CD4-positive, alpha-beta memory T cell (primary cell): ENCODE results near the gene SULT6B1. TPM values are rescaled to one million over a fixed set of nuclear protein-coding genes. Genes with fewer than 3 reads are reported as not detected.

ENCODE experiments used
- CTCF ChIA-PET: fragments of 350-600 bp; sonication (Branson Sonifier 250); formaldehyde crosslinking; loops from one replicate; lab custom pipeline; 2021; ENCODE audit warnings: inconsistent platforms; ENCODE audit not compliant: partially characterized antibody; lab: Charles Lee
- POLR2A ChIA-PET: fragments of 350-600 bp; sonication (Branson Sonifier 250); formaldehyde crosslinking; loops from one replicate; lab custom pipeline; 2021; ENCODE audit not compliant: partially characterized antibody; lab: Charles Lee
- DNase-seq, 5 donors: peaks; one replicate each; pipeline versions ENCODE4 v3.0.0 to v3.0.0-alpha.2; 2020 to 2022; ENCODE audit warnings: mixed read lengths in 1 of 5
- H3K27ac ChIP-seq: one replicate; pipeline ENCODE4 v1.7.0; 2013; ENCODE audit warnings: low read depth, low read length
- H3K27me3 ChIP-seq: 2 replicates; pipeline ENCODE4 v1.7.0; 2013; ENCODE audit warnings: mild to moderate bottlenecking, low read length, moderate library complexity; ENCODE audit not compliant: insufficient read depth
- H3K36me3 ChIP-seq: 2 replicates; pipeline ENCODE4 v1.7.0; 2013; ENCODE audit warnings: mild to moderate bottlenecking, low read length, moderate library complexity; ENCODE audit not compliant: insufficient read depth
- H3K4me1 ChIP-seq: 2 replicates; pipeline ENCODE4 v1.7.0; 2013; ENCODE audit warnings: mild to moderate bottlenecking, low read length, moderate library complexity; ENCODE audit not compliant: insufficient read depth
- H3K4me3 ChIP-seq, 2 donors: one replicate each; pipeline ENCODE4 v1.7.0; 2013; ENCODE audit warnings: low read length in 2 of 2, mild to moderate bottlenecking in 1 of 2
- H3K9me3 ChIP-seq, 2 donors: one replicate each; pipeline ENCODE4 v1.7.0; 2013; ENCODE audit warnings: low read length in 2 of 2, control low read depth in 1 of 2; ENCODE audit not compliant: control insufficient read depth in 1 of 2
- H3K27ac Mint-ChIP-seq, 7 donors: one replicate each; pipeline ENCODE4 v1.8.0; 2020 to 2021; ENCODE audit warnings: mixed read lengths in 7 of 7, mild to moderate bottlenecking in 6 of 7, inconsistent platforms in 3 of 7, moderate library complexity in 3 of 7
- H3K27me3 Mint-ChIP-seq, 2 donors: one replicate each; pipeline ENCODE4 v1.8.0; 2020 to 2021; ENCODE audit warnings: mixed read lengths in 2 of 2
- H3K36me3 Mint-ChIP-seq, 2 donors: one replicate each; pipeline ENCODE4 v1.8.0; 2020 to 2021; ENCODE audit warnings: mixed read lengths in 2 of 2, inconsistent platforms in 1 of 2, mild to moderate bottlenecking in 1 of 2
- H3K4me1 Mint-ChIP-seq, 4 donors: one replicate each; pipeline ENCODE4 v1.8.0; 2020 to 2021; ENCODE audit warnings: mixed read lengths in 4 of 4, mild to moderate bottlenecking in 1 of 4
- H3K4me3 Mint-ChIP-seq, 8 donors: one replicate each; pipeline ENCODE4 v1.8.0; 2020 to 2021; ENCODE audit warnings: mixed read lengths in 8 of 8, mild to moderate bottlenecking in 7 of 8, moderate library complexity in 6 of 8, inconsistent platforms in 3 of 8
- H3K9me3 Mint-ChIP-seq, 8 donors: one replicate each; pipeline ENCODE4 v1.8.0; 2020 to 2021; ENCODE audit warnings: mixed read lengths in 8 of 8, mild to moderate bottlenecking in 5 of 8, inconsistent platforms in 3 of 8, moderate library complexity in 1 of 8
- intact Hi-C: fragments of 100-400 bp; cut with micrococcal nuclease; formaldehyde crosslinking; loops from one replicate; pipeline ENCODE4 v1.15.1; 2023
- polyA plus RNA-seq, 2 donors: library from polyadenylated mRNA; unstranded; fragments of 300-500 nt; fragmentation: Illumina TruSeq; gene quantifications; one replicate each; pipeline ENCODE4 v1.2.3, GENCODE V29; 2021
- total RNA-seq, 2 experiments: library from RNA; stranded (reverse); gene quantifications; one replicate each; pipeline ENCODE4 v1.2.3, GENCODE V29; 2021

Gene SULT6B1
- total and polyA plus RNA-seq, 4 experiments from 2014 or later, result not detected

GRCh38 chr2:37132914-37133313 is 55.6 kb downstream of the SULT6B1 start:
- H3K27ac Mint-ChIP-seq, result peak overlapping the region in 1 of 7 donors; percentile 28
- Histone ChIP-seq H3K4me3 (no peak overlapping the region), H3K9me3 (no peaks in the 10 kb centered on the region), H3K36me3 (peaks cover 53% of the 10 kb centered on the region), H3K27ac (no peak overlapping the region), H3K4me1 (no peaks in the 10 kb centered on the region), H3K27me3 (no peaks in the 10 kb centered on the region)
- no peaks in the 10 kb centered on the region for H3K27me3 Mint-ChIP-seq
- ChIA-PET CTCF (interaction anchor here (0.6 kb wide), 1 partner anchor 187 kb away, joined by 3 read pairs; no protein-coding TSS in a partner anchor), POLR2A (no interaction called here)
- peaks cover 0 to 5% (median 0%) of the 10 kb centered on the region in 8 donors for H3K9me3 Mint-ChIP-seq
- H3K36me3 Mint-ChIP-seq, result peaks cover 41 to 58% of the 10 kb centered on the region in 2 donors
- intact Hi-C loops, result no loop called here
- H3K4me3 Mint-ChIP-seq, result no peak overlapping the region
- no peak for DNase-seq
- peaks cover 0 to 12% (median 2%) of the 10 kb centered on the region in 4 donors for H3K4me1 Mint-ChIP-seq

- Histone ChIP-seq H3K4me1 (no peaks in the 10 kb centered on the region), H3K27ac (no peak overlapping the region), H3K9me3 (no peaks in the 10 kb centered on the region), H3K27me3 (no peaks in the 10 kb centered on the region), H3K4me3 (no peak overlapping the region), H3K36me3 (peaks cover 20% of the 10 kb centered on the region)
- peaks cover 0 to 4% (median 3%) of the 10 kb centered on the region in 4 donors for H3K4me1 Mint-ChIP-seq
- peaks cover 0 to 2% (median 0%) of the 10 kb centered on the region in 8 donors for H3K9me3 Mint-ChIP-seq
- DNase-seq, result no peak
- no peak overlapping the region for H3K27ac Mint-ChIP-seq
- no peaks in the 10 kb centered on the region for H3K27me3 Mint-ChIP-seq
- peaks cover 55 to 69% of the 10 kb centered on the region in 2 donors for H3K36me3 Mint-ChIP-seq
- intact Hi-C loops, result no loop called here
- ChIA-PET CTCF (no interaction called here), POLR2A (no interaction called here)
- H3K4me3 Mint-ChIP-seq, result no peak overlapping the region
Observed at GRCh38 chr2:37125416-37125815, 63.1 kb downstream of the SULT6B1 start.

DNA sequence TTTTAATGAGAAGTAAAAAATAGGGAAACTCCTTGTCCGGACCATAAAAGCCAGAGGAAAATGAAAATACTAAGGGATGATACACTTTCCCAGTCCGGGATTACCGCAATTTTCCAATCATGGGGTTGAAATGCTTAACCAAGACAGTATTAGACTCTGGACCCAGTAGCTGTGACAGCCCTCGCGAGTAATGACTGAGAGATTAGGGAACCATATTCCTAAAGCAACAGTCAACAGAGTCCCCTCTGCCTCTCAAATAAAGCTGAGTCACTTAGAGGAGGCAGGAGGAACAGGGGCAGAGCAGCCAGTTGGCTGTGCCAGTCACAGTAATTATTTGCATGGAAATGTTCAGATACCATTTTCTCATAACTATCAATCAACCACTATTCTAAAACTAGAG is 69.3 kb downstream of the SULT6B1 start:
- CTCF ChIA-PET, result no interaction called here
- no peaks in the 10 kb centered on the region for H3K9me3 Mint-ChIP-seq
- no peak overlapping the region for H3K27ac Mint-ChIP-seq
- peaks cover 34 to 56% of the 10 kb centered on the region in 2 donors for H3K36me3 Mint-ChIP-seq
- Histone ChIP-seq H3K27me3 (no peaks in the 10 kb centered on the region), H3K4me3 (no peak overlapping the region), H3K36me3 (peaks cover 25% of the 10 kb centered on the region), H3K4me1 (no peaks in the 10 kb centered on the region), H3K9me3 (no peaks in the 10 kb centered on the region), H3K27ac (no peak overlapping the region)
- no peaks in the 10 kb centered on the region for H3K27me3 Mint-ChIP-seq
- POLR2A ChIA-PET, result no interaction called here
- no peak overlapping the region for H3K4me3 Mint-ChIP-seq
- peaks cover 0 to 10% (median 5%) of the 10 kb centered on the region in 4 donors for H3K4me1 Mint-ChIP-seq
- DNase-seq, result no peak
- intact Hi-C loops, result no loop called here

Other genes starting within 250 kb of the SULT6B1 start
- 10 to 100 TPM; 29.0 to 33.4 TPM for gene STRN, start 222.1 kb downstream of the SULT6B1 start, total RNA-seq
- gene STRN, start 222.1 kb downstream of the SULT6B1 start, polyA plus RNA-seq, result 10 to 100 TPM in 1 of 2 donors, 1 to 10 TPM in 1; 6.7 to 10.2 TPM
- gene HEATR5B, start 104.3 kb downstream of the SULT6B1 start, total RNA-seq, result 10 to 100 TPM; 52.6 to 55.2 TPM
- 10 to 100 TPM in 1 of 2 donors, 1 to 10 TPM in 1; 6.1 to 20.7 TPM for gene HEATR5B, start 104.3 kb downstream of the SULT6B1 start, polyA plus RNA-seq
- 10 to 100 TPM; 17.3 to 18.9 TPM for gene GPATCH11, start 104.2 kb downstream of the SULT6B1 start, total RNA-seq
- 1 to 10 TPM; 9.2 to 9.9 TPM for gene GPATCH11, start 104.2 kb downstream of the SULT6B1 start, polyA plus RNA-seq
- 10 to 100 TPM; 28.8 to 31.6 TPM for gene EIF2AK2, start 31.7 kb downstream of the SULT6B1 start, total RNA-seq
- 10 to 100 TPM; 14.6 to 44.1 TPM for gene EIF2AK2, start 31.7 kb downstream of the SULT6B1 start, polyA plus RNA-seq
- 10 to 100 TPM; 39.6 to 41.0 TPM for gene CEBPZOS, start 7.8 kb upstream of the SULT6B1 start, total RNA-seq
- 10 to 100 TPM; 41.3 to 44.8 TPM for gene CEBPZOS, start 7.8 kb upstream of the SULT6B1 start, polyA plus RNA-seq
- gene CEBPZ, start 42.9 kb upstream of the SULT6B1 start, total RNA-seq, result 10 to 100 TPM; 68.5 to 70.9 TPM
- 10 to 100 TPM; 28.3 to 43.5 TPM for gene CEBPZ, start 42.9 kb upstream of the SULT6B1 start, polyA plus RNA-seq
- gene NDUFAF7, start 43.0 kb upstream of the SULT6B1 start, total RNA-seq, result 10 to 100 TPM; 36.8 to 37.9 TPM
- 10 to 100 TPM in 1 of 2 donors, 1 to 10 TPM in 1; 7.4 to 10.1 TPM for gene NDUFAF7, start 43.0 kb upstream of the SULT6B1 start, polyA plus RNA-seq
- 10 to 100 TPM; 34.6 to 37.7 TPM for gene PRKD3, start 136.2 kb upstream of the SULT6B1 start, total RNA-seq
- 10 to 100 TPM; 20.4 to 22.5 TPM for gene PRKD3, start 136.2 kb upstream of the SULT6B1 start, polyA plus RNA-seq
- 1 to 10 TPM; 1.2 to 1.4 TPM for gene QPCT, start 156.0 kb upstream of the SULT6B1 start, total RNA-seq
- gene QPCT, start 156.0 kb upstream of the SULT6B1 start, polyA plus RNA-seq, result 1 to 10 TPM in 1 of 2 donors, under 1 TPM in 1; 0.23 to 1.3 TPM